Neuronal stem cell (in vitro differentiated cells): ENCODE results near the gene QSOX1.
A peak's percentile ranks its signal among the peaks of the same experiment; 100 is the strongest.

ENCODE experiments used
- DNase-seq: peaks from one replicate; pipeline ENCODE4 v3.0.0-alpha.2; 2013; ENCODE audit warnings: low spot score
- H2AFZ ChIP-seq: one replicate; pipeline ENCODE4 v1.6.1; 2013; ENCODE audit warnings: mild to moderate bottlenecking, low read length, inconsistent platforms
- H2AK5ac ChIP-seq: 2 replicates; pipeline ENCODE4 v1.6.1; 2013; ENCODE audit warnings: low read depth, mild to moderate bottlenecking, inconsistent platforms, low read length, moderate library complexity, mixed read lengths
- H2BK120ac ChIP-seq: 2 replicates; pipeline ENCODE4 v1.6.1; 2013; ENCODE audit warnings: low read depth, mild to moderate bottlenecking, inconsistent platforms, low read length, moderate library complexity, mixed read lengths
- H2BK12ac ChIP-seq: one replicate; pipeline ENCODE4 v1.6.1; 2013; ENCODE audit warnings: low read length, inconsistent platforms
- H2BK15ac ChIP-seq: 2 replicates; pipeline ENCODE4 v1.6.1; 2013; ENCODE audit warnings: mild to moderate bottlenecking, low read length, inconsistent platforms, mixed read lengths
- H2BK5ac ChIP-seq: one replicate; pipeline ENCODE4 v1.6.1; 2013; ENCODE audit warnings: inconsistent platforms, mild to moderate bottlenecking, low read length, moderate library complexity
- H3K14ac ChIP-seq: one replicate; pipeline ENCODE4 v1.6.1; 2013; ENCODE audit warnings: low read length, inconsistent platforms
- H3K18ac ChIP-seq: 2 replicates; pipeline ENCODE4 v1.6.1; 2013; ENCODE audit warnings: low read length, inconsistent platforms
- H3K23ac ChIP-seq: 2 replicates; pipeline ENCODE4 v1.6.1; 2013; ENCODE audit warnings: low read depth, mild to moderate bottlenecking, mixed read lengths, low read length, inconsistent platforms; ENCODE audit not compliant: poor library complexity
- H3K27ac ChIP-seq: replicated peaks from 3 replicates; pipeline ENCODE4 v1.5.1; 2013; ENCODE audit warnings: low read length, inconsistent platforms
- H3K27me3 ChIP-seq, 3 experiments: 2 replicates each; pipeline ENCODE4 v1.6.1; 2013; ENCODE audit warnings: low read length in 3 of 3, mild to moderate bottlenecking in 2 of 3, inconsistent platforms in 1 of 3, low read depth in 1 of 3, mixed read lengths in 1 of 3, moderate library complexity in 1 of 3; ENCODE audit not compliant: control insufficient read depth in 3 of 3, insufficient read depth in 3 of 3
- H3K36me3 ChIP-seq, 2 donors: replicated peaks in 1 of 2; 2 replicates each; pipeline ENCODE4 v1.6.1; 2013; ENCODE audit warnings: low read length in 2 of 2; ENCODE audit not compliant: control insufficient read depth in 2 of 2, insufficient read depth in 2 of 2
- H3K4ac ChIP-seq: 2 replicates; pipeline ENCODE4 v1.6.1; 2013; ENCODE audit warnings: inconsistent platforms, mild to moderate bottlenecking, low read length, moderate library complexity
- H3K4me1 ChIP-seq, 2 donors: 1 replicate in 1 of 2; 2 replicates in 1 of 2; pipeline ENCODE4 v1.6.1; 2013; ENCODE audit warnings: low read length in 2 of 2, low read depth in 1 of 2; ENCODE audit not compliant: control insufficient read depth in 2 of 2, insufficient read depth in 1 of 2
- H3K4me2 ChIP-seq: one replicate; pipeline ENCODE4 v1.6.1; 2013; ENCODE audit warnings: mild to moderate bottlenecking, low read length, inconsistent platforms; ENCODE audit not compliant: insufficient read depth, poor library complexity, severe bottlenecking
- H3K4me3 ChIP-seq, 2 donors: 2 replicates each; pipeline ENCODE4 v1.5.1; 2013; ENCODE audit warnings: low read length in 2 of 2, mild to moderate bottlenecking in 2 of 2, inconsistent platforms in 1 of 2, moderate library complexity in 1 of 2
- H3K79me1 ChIP-seq: one replicate; pipeline ENCODE4 v1.6.1; 2013; ENCODE audit warnings: low read depth, mild to moderate bottlenecking, inconsistent platforms, low read length, moderate library complexity
- H3K9ac ChIP-seq: one replicate; pipeline ENCODE4 v1.6.1; 2013; ENCODE audit warnings: mild to moderate bottlenecking, low read depth, low read length, inconsistent platforms; ENCODE audit not compliant: poor library complexity
- H3K9me3 ChIP-seq, 2 donors: replicated peaks in 1 of 2; 2 replicates each; pipeline versions ENCODE3 to v1.6.1; 2013; ENCODE audit warnings: low read length in 2 of 2, mild to moderate bottlenecking in 2 of 2, inconsistent platforms in 1 of 2, low read depth in 1 of 2, mixed read lengths in 1 of 2, moderate library complexity in 1 of 2; ENCODE audit not compliant: control insufficient read depth in 2 of 2, insufficient read depth in 1 of 2
- H4K8ac ChIP-seq: one replicate; pipeline ENCODE4 v1.6.1; 2013; ENCODE audit warnings: low read depth, mild to moderate bottlenecking, inconsistent platforms, low read length, moderate library complexity
- H4K91ac ChIP-seq: one replicate; pipeline ENCODE4 v1.6.1; 2013; ENCODE audit warnings: low read length, low read depth, mild to moderate bottlenecking, inconsistent platforms; ENCODE audit not compliant: poor library complexity
- WGBS, 2 donors: extraction: QIAGEN DNeasy Blood & Tissue Kit; methylation state at CpG; one replicate each; pipeline ENCODE4 v1.1.7; 2013; ENCODE audit warnings: missing lambda C conversion rate in 2 of 2, mixed read lengths in 1 of 2; ENCODE audit not compliant: insufficient read length in 2 of 2, insufficient replicate concordance in 1 of 2; ENCODE audit errors: extremely low coverage in 2 of 2; 5-methylcytosine and 5-hydroxymethylcytosine counted together

QSOX1 gene

DNA sequence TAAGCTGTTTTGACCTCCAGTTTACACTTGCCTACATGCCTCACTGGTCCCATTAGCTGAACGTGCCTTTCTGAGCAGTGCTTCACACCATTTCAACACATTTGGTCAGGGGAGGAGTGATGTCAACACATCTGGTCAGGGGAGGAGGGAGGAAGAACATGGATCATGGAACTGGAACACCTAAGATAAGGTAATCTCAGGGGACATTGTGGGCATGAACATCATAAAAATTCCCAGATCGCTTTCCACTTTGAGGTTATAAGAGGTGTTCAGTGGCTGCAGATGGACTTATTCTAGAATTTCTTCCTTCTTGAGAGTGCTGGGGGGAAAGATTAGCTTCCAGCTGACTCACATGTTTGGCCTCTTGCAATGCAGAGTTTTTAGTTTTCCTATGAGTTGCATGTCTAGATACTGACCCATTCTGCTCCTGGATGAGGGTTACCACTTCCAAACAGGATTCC is 2.0 kb downstream of the QSOX1 start:
- H3K9me3 ChIP-seq = no peaks in the 10 kb centered on the region
- H3K36me3 ChIP-seq = no peaks in the 10 kb centered on the region
- H2BK5ac ChIP-seq = no peak overlapping the region
- no peak overlapping the region for H2AFZ ChIP-seq
- peaks cover 0 to 15% (median 9%) of the 10 kb centered on the region in 3 experiments for H3K27me3 ChIP-seq
- no peak overlapping the region for H3K23ac ChIP-seq
- no CpG with 5 or more reads among the region's 2 CpGs for WGBS, 2 donors
- no peak overlapping the region for H2BK12ac ChIP-seq
- H3K27ac ChIP-seq = no peak overlapping the region
- no peak overlapping the region for H3K4me2 ChIP-seq
- peaks cover 0 to 6% of the 10 kb centered on the region in 2 donors for H3K4me1 ChIP-seq
- no peak overlapping the region for H4K91ac ChIP-seq
- H2BK120ac ChIP-seq = no peak overlapping the region
- no peak overlapping the region for H2AK5ac ChIP-seq
- H3K18ac ChIP-seq = no peak overlapping the region
- H3K4me3 ChIP-seq = no peak overlapping the region
- no peak overlapping the region for H2BK15ac ChIP-seq
- H3K79me1 ChIP-seq = peaks cover 7% of the 10 kb centered on the region
- no peak overlapping the region for H3K14ac ChIP-seq
- H4K8ac ChIP-seq = no peak overlapping the region
- DNase-seq = no peak
- no peak overlapping the region for H3K9ac ChIP-seq
- no peak overlapping the region for H3K4ac ChIP-seq

DNA sequence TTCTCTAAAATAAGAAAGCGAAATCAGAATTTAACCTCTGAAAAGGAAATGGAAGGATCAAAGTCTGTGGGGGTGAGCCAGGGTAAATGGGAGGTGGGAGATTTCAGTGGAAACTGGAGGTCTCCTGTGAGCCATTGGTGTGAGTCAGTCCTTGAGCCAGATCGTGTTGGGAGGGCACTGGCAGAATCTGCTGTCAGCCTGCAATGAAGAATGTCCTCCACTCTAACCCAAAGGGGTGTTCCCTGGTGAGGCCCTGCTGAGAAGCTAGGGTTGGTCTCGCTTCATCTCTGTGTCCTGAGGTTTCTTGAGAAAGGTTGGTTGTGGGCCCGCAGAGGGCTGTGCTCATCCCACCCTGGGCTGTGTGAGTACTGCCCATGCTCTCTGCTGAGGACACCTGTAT is 2.4 kb downstream of the QSOX1 start:
- Histone ChIP-seq H2BK120ac (no peak overlapping the region), H3K9ac (no peak overlapping the region), H3K23ac (no peak overlapping the region), H2BK5ac (no peak overlapping the region), H3K4ac (no peak overlapping the region), H3K4me1 (peaks cover 0 to 6% of the 10 kb centered on the region in 2 donors), H3K9me3 (no peaks in the 10 kb centered on the region), H3K79me1 (peaks cover 7% of the 10 kb centered on the region), H3K27ac (no peak overlapping the region), H2BK12ac (no peak overlapping the region), H4K8ac (no peak overlapping the region), H2BK15ac (no peak overlapping the region), H3K4me2 (no peak overlapping the region), H3K36me3 (no peaks in the 10 kb centered on the region), H3K14ac (no peak overlapping the region), H2AK5ac (no peak overlapping the region), H4K91ac (no peak overlapping the region), H2AFZ (no peak overlapping the region), H3K18ac (no peak overlapping the region), H3K4me3 (no peak overlapping the region), H3K27me3 (peaks cover 0 to 10% (median 9%) of the 10 kb centered on the region in 3 experiments)
- no peak for DNase-seq
- WGBS, 2 donors = no CpG with 5 or more reads among the region's 4 CpGs

DNA sequence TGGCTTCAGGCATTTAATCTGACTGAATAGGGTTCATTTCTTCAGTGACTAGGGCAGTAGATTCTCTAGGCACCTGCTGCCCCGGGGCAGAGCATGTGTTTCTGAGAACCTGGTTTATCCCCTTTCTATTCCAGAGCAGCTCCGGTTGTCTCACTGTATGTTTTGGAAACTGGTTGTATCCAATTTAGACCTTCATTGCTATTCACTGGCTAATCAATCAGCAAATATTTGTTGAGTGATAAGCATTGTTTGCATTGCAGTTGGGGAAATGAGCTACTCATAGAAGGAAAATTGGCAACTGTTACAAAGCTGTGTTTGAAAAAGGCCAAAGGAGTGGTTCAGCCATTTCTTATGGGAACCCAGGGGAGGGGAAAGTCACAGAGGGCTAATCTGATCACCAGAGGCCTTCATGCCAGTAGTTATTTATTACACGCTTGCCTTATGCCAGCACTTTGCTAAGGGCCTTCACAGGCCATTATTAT is 2.9 kb downstream of the QSOX1 start:
- Histone ChIP-seq H2AFZ (no peak overlapping the region), H3K27ac (no peak overlapping the region), H3K23ac (no peak overlapping the region), H3K9ac (no peak overlapping the region), H3K4me3 (no peak overlapping the region), H2BK12ac (no peak overlapping the region), H2BK15ac (no peak overlapping the region), H2AK5ac (no peak overlapping the region), H3K4ac (no peak overlapping the region), H3K9me3 (no peaks in the 10 kb centered on the region), H3K36me3 (no peaks in the 10 kb centered on the region), H2BK5ac (no peak overlapping the region), H3K4me2 (no peak overlapping the region), H3K27me3 (peaks cover 0 to 9% (median 7%) of the 10 kb centered on the region in 3 experiments), H3K79me1 (peaks cover 7% of the 10 kb centered on the region), H3K18ac (no peak overlapping the region), H4K91ac (no peak overlapping the region), H2BK120ac (no peak overlapping the region), H3K14ac (no peak overlapping the region), H4K8ac (no peak overlapping the region), H3K4me1 (peaks cover 0 to 6% of the 10 kb centered on the region in 2 donors)
- WGBS, 2 donors = no CpG with 5 or more reads among the region's 3 CpGs
- DNase-seq = no peak

DNA sequence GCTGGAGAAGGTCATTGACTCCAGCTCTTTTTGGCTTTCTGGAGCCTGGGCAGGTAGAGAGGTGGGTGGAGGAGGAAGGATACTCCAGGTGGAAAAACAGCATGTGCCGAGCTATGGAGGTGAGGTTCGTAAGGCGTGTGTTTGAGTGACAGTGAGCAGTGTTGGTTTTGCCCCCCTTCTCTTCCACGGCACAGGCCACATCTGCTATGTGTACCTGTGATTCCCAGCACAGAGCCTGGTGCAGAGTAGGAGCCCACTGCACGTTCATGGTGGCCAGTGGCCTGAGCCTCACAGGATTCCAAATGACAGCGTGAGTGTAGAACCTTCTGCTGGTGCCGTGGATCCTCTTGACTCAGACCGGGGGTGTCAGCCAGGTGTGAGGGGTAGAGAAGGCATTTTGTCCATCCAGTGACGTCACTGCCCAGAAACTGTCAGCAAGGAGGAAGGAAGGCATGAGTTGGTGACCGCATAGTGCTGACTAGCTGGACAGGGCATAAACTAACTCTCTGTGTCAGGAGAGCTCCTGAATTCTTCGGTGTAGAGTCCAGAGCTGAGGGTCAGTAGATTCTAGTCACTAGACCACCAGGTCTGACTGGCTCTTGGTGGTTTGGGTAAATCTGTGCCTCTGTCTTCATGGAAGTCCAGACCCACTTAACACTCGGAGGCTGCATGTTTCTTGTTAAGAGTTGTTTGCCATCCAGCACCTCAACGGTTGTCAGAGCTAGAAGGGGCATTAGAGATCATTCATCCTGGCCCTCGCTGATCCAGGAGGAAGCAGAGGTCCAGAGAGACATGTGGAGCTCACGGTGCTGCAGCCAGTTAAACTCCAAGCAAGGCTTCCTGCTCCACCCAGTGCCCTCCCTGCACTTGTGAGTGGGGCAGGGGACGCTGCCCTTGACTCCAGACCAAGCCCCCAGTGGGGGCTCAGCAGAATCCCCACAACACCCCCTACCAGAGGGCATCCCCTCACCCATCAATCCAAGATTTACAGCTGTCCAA is 3.8 kb downstream of the QSOX1 start:
- Histone ChIP-seq H3K18ac (no peak overlapping the region), H3K36me3 (no peaks in the 10 kb centered on the region), H3K27ac (no peak overlapping the region), H3K14ac (no peak overlapping the region), H2BK12ac (no peak overlapping the region), H3K23ac (no peak overlapping the region), H3K4ac (no peak overlapping the region), H3K9ac (no peak overlapping the region), H3K9me3 (no peaks in the 10 kb centered on the region), H3K27me3 (peaks cover 0 to 4% (median 0%) of the 10 kb centered on the region in 3 experiments), H3K4me3 (no peak overlapping the region), H2BK15ac (no peak overlapping the region), H2BK5ac (peak overlapping the region; percentile 35), H3K4me2 (no peak overlapping the region), H2AFZ (no peak overlapping the region), H2AK5ac (no peak overlapping the region), H4K8ac (no peak overlapping the region), H4K91ac (no peak overlapping the region), H3K4me1 (peaks cover 0 to 6% of the 10 kb centered on the region in 2 donors), H3K79me1 (peaks cover 7% of the 10 kb centered on the region), H2BK120ac (no peak overlapping the region)
- no peak for DNase-seq
- no CpG with 5 or more reads among the region's 16 CpGs for WGBS, 2 donors
